Chondrocyte (in vitro differentiated cells): ENCODE measurements around the gene GALNT13. TPM values are rescaled to one million over a fixed set of nuclear protein-coding genes. Genes with fewer than 3 reads are reported as not detected.

Experiments
- DNase-seq: peaks from one replicate; pipeline ENCODE4 v3.0.0; 2021; ENCODE audit warnings: mixed read lengths, low spot score
- H3K27ac Mint-ChIP-seq: one replicate; pipeline ENCODE4 v1.8.0; 2021; ENCODE audit warnings: mild to moderate bottlenecking, moderate library complexity, mixed read lengths; ENCODE audit not compliant: unreplicated experiment
- H3K27me3 Mint-ChIP-seq: 2 replicates; pipeline ENCODE4 v1.8.0; 2021; ENCODE audit warnings: low read depth, mixed read lengths
- H3K36me3 Mint-ChIP-seq: 2 replicates; pipeline ENCODE4 v1.8.0; 2021; ENCODE audit warnings: low read depth, mixed read lengths
- H3K4me1 Mint-ChIP-seq: 2 replicates; pipeline ENCODE4 v1.8.0; 2021; ENCODE audit warnings: low read depth, mild to moderate bottlenecking, mixed read lengths
- H3K4me3 Mint-ChIP-seq: one replicate; pipeline ENCODE4 v1.8.0; 2021; ENCODE audit warnings: mild to moderate bottlenecking, moderate library complexity, mixed read lengths; ENCODE audit not compliant: unreplicated experiment
- H3K9me3 Mint-ChIP-seq: 2 replicates; pipeline ENCODE4 v1.8.0; 2021; ENCODE audit warnings: low read depth, mixed read lengths
- long read RNA-seq: library from polyadenylated mRNA; stranded (forward); transcript quantifications from one replicate; pipeline ENCODE4 v2.0.0, GENCODE V29; 2021
- total RNA-seq: library from RNA; stranded (reverse); gene quantifications from 3 replicates; pipeline ENCODE4 v1.2.1, GENCODE V29; 2021
- TF ChIP-seq, protein P1 (sequence below): fragments of 200-600 bp; sonication (generic); IDR thresholded peaks from 2 replicates; pipeline ENCODE4 v1.5.0; 2021; ENCODE audit warnings: antibody characterized with exemption, mild to moderate bottlenecking, moderate library complexity

The GALNT13 gene
- total RNA-seq: 0.46 TPM in 1 of 3 replicates, not detected in the others
- long read RNA-seq: 0 reads

GRCh38 chr2:153871231-153872221, at the start of gene GALNT13:
Gene GALNT13, plus strand, starts transcription at chr2:153871922.
- Mint-ChIP-seq H3K9me3 (no peaks in the 10 kb centered on the region), H3K27me3 (peaks cover 48% of the 10 kb centered on the region), H3K4me3 (peak within 1 kb of the TSS; percentile 58), H3K4me1 (peaks cover 10% of the 10 kb centered on the region), H3K27ac (no peak within 1 kb of the TSS), H3K36me3 (no peaks in the 10 kb centered on the region)
- peak; percentile 88 for DNase-seq
- TF ChIP-seq, protein P1, sequence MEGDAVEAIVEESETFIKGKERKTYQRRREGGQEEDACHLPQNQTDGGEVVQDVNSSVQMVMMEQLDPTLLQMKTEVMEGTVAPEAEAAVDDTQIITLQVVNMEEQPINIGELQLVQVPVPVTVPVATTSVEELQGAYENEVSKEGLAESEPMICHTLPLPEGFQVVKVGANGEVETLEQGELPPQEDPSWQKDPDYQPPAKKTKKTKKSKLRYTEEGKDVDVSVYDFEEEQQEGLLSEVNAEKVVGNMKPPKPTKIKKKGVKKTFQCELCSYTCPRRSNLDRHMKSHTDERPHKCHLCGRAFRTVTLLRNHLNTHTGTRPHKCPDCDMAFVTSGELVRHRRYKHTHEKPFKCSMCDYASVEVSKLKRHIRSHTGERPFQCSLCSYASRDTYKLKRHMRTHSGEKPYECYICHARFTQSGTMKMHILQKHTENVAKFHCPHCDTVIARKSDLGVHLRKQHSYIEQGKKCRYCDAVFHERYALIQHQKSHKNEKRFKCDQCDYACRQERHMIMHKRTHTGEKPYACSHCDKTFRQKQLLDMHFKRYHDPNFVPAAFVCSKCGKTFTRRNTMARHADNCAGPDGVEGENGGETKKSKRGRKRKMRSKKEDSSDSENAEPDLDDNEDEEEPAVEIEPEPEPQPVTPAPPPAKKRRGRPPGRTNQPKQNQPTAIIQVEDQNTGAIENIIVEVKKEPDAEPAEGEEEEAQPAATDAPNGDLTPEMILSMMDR: no peak

GRCh38 chr2:153823880-153824279, 47.8 kb upstream of the GALNT13 start:
- TF ChIP-seq, protein P1: no peak

GRCh38 chr2:153828335-153828734, 43.4 kb upstream of the GALNT13 start:
- Mint-ChIP-seq H3K27me3 (no peaks in the 10 kb centered on the region), H3K4me1 (no peaks in the 10 kb centered on the region), H3K4me3 (no peak overlapping the region), H3K36me3 (peaks cover 2% of the 10 kb centered on the region), H3K9me3 (peaks cover 17% of the 10 kb centered on the region), H3K27ac (no peak overlapping the region)
- no peak for DNase-seq
- TF ChIP-seq, protein P1: no peak

More at GRCh38 chr2:153823880-153824279, 47.8 kb upstream of the GALNT13 start:
- Mint-ChIP-seq H3K9me3 (peaks cover 23% of the 10 kb centered on the region), H3K27ac (no peak overlapping the region), H3K4me3 (no peak overlapping the region), H3K36me3 (peaks cover 2% of the 10 kb centered on the region), H3K4me1 (no peaks in the 10 kb centered on the region), H3K27me3 (no peaks in the 10 kb centered on the region)
- DNase-seq: no peak

DNA sequence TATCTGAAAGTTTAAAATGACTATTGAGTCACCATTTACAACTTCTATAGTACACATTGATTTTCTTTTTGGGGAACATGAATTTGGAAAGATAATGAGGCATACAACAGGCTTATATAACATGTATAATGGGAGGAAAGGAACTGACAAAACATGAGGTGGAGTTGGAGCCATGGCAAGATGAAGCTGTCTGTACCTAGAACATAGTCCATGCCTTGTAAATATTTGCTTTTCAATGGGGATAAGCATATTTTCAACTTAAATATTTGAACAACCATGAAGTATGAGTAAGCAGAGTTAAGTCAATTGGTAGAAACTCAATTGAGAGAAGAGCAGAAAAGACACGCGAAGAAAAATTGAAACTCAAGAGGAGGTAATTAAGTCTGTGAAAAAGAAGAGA, 37.1 kb upstream of the GALNT13 start:
- Mint-ChIP-seq H3K27me3 (no peaks in the 10 kb centered on the region), H3K9me3 (peaks cover 13% of the 10 kb centered on the region), H3K27ac (no peak overlapping the region), H3K4me3 (no peak overlapping the region), H3K4me1 (no peaks in the 10 kb centered on the region), H3K36me3 (no peaks in the 10 kb centered on the region)
- no peak for DNase-seq
- TF ChIP-seq, protein P1: no peak

- Mint-ChIP-seq H3K4me1 (no peaks in the 10 kb centered on the region), H3K27ac (no peak overlapping the region), H3K4me3 (no peak overlapping the region), H3K9me3 (no peaks in the 10 kb centered on the region), H3K27me3 (no peaks in the 10 kb centered on the region), H3K36me3 (no peaks in the 10 kb centered on the region)
- TF ChIP-seq, protein P1: no peak
- no peak for DNase-seq
These were observed 13.5 kb upstream of the GALNT13 start for GRCh38 chr2:153858250-153858649.
